ENCODE results near the gene NT5DC3.
"Not testable (repeated sequence)": the region's sequence is repeated elsewhere in the genome, so short reads cannot be mapped to it uniquely, and the experiment has no call there.

NT5DC3 gene

GRCh38 chr12:103855036-103855712, 14.1 kb upstream of the NT5DC3 start:
- peak; percentile 56 for DNase-seq

DNA sequence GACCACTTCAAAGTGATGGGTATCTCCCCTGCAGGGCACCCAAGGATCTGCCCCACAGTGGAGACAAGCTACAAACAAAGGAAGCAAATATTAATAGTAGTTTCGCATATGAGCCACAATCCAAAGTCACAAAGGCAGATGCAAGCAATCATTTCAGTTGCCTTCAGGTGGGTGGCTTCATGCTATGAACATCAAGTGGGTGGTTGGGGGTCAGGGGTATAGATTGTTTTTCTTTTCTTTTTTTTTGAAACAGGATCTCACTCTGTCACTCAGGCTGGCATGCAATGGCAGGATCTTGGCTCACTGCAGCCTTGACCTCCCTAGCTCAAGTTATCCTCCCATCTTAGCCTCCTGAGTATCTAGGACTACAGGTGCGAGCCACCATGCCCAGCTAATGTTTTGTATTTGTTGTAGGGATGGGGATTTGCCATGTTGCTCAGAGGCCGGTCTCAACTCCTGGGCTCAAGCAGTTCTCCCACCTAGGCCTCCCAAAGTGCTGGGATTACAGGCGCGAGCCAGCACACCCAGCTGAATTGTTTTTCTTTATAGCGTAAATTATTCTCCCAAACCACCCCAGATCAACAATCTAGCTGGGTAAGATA, 13.4 kb upstream of the NT5DC3 start:
- no peak for DNase-seq

- DNase-seq = no peak
Measured at GRCh38 chr12:103852498-103852997, 11.5 kb upstream of the NT5DC3 start.

DNA sequence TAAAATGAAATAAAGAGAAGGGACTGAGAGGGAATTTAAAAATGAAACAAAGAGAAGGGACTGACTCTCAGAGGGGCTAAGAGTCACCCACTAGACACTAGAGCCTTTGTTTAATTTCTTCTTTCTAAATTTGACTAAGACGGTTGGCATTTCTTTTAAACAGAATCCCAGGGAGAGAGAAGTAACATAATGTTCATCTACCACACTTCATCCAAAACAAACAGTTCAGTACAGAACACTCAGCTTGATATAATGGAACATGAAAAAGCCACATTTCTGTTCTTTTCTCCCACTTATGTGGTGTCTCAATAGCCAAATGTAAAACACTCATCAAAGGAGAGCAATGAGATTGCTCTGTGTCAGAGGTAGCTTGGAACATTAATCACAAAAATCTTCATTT, 10.1 kb upstream of the NT5DC3 start:
- DNase-seq = no peak

- no peak for DNase-seq
Measured at GRCh38 chr12:103850429-103850828, 9.4 kb upstream of the NT5DC3 start.

- no peak for DNase-seq
Measured at GRCh38 chr12:103848917-103849491, 8.0 kb upstream of the NT5DC3 start.

GRCh38 chr12:103848143-103848542, 7.1 kb upstream of the NT5DC3 start:
- no peak for DNase-seq

DNA sequence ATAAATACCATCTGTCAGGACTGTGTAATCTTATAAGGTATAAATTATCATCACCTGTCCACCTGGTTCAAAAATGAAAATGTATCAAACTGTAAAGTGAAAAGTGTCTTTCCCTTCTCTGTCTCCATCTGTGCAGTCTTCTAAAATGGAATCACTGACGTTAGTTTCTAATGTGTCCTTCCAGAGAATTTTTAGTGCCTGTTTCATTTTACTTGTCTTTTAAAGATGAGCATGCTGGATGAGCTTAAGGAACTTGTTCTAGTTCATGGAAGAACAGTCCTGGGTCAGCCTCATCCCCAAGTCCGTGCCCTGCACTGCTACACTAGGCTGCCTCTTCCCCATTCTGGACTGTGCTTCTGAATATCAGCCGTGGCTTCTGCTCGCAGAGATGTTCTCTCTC, 5.4 kb upstream of the NT5DC3 start:
- no peak for DNase-seq

DNA sequence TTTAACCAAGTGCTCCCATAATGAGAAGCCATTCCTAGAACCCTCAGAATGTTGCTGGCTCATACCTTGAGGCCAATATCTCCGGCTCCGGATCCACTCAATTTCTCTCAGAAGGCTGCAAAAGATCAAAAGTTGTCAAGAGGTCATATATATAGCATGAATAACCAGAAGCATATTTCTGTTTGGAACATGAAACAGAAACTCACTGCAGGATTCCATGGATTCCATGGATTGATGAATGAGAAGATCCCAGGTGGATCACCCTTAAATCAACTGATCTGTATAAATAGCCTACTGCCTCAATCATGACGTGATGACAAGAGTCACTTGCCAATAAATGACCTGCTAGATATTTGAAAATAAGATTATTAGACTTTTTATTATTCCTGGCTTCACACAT, 3.3 kb upstream of the NT5DC3 start:
- DNase-seq = no peak

DNA sequence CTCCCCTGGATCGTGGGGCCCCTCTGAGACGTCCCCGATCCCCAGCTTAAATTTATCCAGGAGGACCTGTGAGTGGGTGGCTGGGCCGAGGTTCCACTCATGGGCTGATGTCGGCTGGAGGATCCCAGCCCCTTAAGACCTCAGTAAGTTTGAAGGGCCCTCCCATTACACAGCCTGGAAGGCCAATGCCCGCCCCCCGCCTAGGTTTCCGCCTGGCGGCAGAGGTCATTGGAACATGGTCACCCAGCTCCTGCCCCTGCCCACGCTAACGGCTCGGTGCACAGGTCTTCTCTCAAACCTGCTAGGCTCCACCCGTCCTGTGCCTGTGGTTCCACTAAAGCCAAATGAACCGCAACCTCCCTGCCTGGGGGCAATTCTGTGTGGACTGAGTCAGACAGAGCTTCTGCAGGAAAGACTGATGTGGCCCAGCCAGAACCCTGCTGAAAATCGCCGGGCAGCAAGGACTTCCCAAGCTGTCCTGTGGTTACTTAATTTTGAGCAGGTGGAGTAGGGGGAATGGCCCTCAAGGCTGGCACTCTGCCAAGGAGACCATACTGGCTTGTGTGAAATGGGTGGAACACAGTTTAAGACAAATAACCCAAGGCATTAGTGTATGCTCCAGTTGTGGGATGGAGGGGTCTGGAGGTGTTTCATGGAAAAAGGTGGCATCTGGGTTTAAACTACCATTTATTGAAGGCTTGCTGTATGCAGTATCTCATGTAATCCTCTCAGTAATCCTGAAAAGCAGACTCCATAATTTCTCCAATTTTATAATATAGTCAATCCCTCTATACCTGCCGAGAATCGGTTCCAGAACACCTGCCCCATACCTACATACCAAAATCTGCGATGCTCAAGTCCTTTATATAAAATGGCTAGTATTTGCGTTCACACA, 903 bp upstream of the NT5DC3 start:
- peak; percentile 23 for DNase-seq

GRCh38 chr12:103840462-103840875, 565 bp downstream of the NT5DC3 start:
- peak; percentile 30 for DNase-seq

GRCh38 chr12:103839609-103840461, 1.2 kb downstream of the NT5DC3 start:
- no peak for DNase-seq

GRCh38 chr12:103839103-103839502, 1.9 kb downstream of the NT5DC3 start:
- no peak for DNase-seq

GRCh38 chr12:103838254-103838914, 2.6 kb downstream of the NT5DC3 start:
- DNase-seq = no peak

DNA sequence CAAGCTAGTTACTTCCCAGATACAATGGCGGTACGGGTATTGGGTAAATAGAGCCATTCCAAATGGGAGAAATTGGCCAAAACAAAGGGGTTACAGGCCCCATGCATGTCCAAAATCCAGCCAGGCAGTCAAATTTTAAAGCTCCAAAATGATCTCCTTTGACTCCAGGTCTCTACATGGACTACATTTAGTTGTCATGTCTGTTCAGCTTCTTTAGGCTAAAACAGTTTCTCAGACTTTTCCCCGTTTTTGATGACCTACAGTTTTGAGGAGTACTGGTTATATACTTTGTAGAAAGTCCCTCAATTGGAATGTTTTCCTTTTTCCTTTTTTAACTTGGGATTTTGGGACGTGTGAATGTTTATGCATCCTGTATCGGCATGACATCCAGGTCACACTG, 4.7 kb downstream of the NT5DC3 start:
- no peak for DNase-seq

DNA sequence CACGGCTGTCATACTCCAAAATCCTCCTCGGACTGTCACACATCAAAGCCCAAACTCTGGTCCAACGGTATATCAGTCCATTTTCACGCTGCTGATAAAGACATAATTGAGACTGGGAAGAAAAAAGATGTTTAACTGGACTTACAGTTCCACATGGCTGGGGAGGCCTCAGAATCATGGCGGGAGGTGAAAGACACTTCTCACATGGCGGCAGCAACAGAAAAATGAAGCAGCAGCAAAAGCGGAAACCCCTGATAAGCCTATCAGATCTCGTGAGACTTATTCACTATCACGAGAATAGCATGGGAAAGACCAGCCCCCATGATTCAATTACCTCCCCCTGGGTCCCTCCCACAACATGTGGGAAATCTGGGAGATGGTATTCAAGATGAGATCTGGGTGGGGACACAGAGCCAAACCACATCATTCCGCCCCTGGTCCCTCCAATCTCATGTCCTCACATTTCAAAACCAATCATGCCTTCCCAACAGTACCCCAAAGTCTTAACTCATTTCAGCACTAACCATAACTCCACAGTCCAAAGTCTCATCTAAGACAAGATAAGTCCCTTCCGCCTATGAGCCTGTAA, 5.2 kb downstream of the NT5DC3 start:
- DNase-seq = not testable (repeated sequence)

DNA sequence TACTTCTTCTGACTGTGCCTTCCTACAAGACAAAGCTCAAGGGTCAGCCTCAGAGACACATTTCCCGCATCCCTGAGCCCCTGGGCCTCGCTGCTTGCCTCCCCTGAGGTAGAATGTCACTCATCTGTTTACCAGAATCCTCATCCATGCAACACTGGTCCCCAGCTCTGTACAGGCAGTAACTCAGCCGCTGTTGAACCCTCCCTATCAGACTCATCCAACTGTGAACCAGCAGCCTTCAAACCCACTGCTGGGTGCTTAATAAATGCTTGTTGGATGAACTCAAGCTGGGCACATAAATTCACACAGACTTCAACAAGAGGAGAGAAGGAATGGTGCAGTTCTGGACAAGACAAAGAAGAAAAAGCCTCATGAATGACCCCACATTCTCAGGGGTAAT, 6.1 kb downstream of the NT5DC3 start:
- DNase-seq = no peak

DNA sequence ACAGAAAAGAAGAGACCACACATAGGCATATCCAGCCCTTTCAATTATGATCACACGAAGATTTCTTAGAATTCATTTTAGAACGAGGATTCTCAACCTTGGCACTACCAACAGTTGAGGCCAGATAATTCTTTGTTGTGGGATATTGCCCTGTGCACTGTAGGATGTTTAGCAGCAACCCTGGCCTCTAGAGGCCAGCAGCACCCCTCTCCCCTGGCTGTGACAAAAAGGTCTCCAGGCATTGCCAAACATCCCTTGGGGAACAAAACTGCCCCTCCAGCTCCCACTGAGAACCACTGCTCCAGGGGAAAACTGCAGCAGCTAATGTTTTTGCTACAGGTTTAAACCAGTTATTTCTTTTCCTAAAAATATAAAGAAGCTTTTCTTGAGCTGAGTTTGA, 7.1 kb downstream of the NT5DC3 start:
- no peak for DNase-seq

GRCh38 chr12:103833095-103833775, 7.8 kb downstream of the NT5DC3 start:
- no peak for DNase-seq

All from HCEC 1CT (cell line).